Measurements from ENCODE around the gene ATOSB. TPM values are rescaled to one million over a fixed set of nuclear protein-coding genes. Genes with fewer than 3 reads are reported as not detected.

The ATOSB gene
- total RNA-seq, 4 donors from 2014 or later = 0.51 to 14.8 (median 4.1) TPM

DNA sequence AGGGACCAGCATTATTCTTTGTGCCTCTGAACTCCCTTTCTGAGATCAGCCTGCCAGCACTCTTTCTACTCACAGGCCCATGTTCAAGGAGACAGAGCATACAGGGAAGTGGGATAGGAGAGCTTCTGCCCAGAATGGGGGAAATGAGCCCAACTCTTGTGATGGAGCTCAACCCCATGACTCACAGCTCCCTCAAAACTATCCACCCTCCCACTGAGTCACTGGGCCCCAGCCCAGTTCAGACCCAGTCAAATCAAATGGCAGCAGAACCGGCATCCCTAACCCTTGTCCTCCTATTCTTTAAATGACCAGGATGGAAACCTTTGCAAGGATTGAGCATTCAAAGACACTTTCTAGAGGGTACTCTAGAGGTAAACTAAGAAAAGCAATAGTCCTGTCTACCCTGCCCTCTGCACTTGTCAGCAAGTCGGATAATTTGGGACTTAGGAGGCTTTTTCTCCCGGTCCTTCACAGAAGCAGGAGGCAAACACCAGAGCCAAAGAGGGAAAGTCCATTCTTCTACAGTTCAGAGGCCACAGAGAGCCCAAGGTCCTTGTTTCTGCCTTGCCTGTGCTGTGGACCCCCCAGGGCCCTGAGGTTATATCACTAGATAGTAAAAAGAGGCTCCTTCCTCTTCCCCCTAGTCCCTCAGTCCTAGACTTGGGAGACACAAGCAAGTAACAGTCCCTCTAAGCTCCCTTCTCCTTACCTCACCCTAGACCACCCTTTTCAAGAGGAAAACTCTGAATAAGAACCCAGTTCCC lies 3.2 kb downstream of the ATOSB start:
- no peaks in the 10 kb centered on the region for H3K36me3 ChIP-seq
- peaks cover 0 to 10% of the 10 kb centered on the region in 2 donors for H3K4me1 ChIP-seq
- H3K27ac ChIP-seq = peak overlapping the region; percentile 87 to 88
- H3K9me3 ChIP-seq = no peaks in the 10 kb centered on the region
- no peak for DNase-seq
- H3K27me3 ChIP-seq = no peaks in the 10 kb centered on the region
- intact Hi-C loops (cut with DNase I; ENCODE audit: low total_unique reads) = loop anchor here (10.0 kb wide), 1 partner anchor 702 kb away; the partner anchor contains the start of genes HINT2 and SPAG8
- no peak overlapping the region for H3K4me3 ChIP-seq
- no peak for TF ChIP-seq POLR2A (IDR thresholded peaks at IDR 0.05)
- TF ChIP-seq, protein P1, sequence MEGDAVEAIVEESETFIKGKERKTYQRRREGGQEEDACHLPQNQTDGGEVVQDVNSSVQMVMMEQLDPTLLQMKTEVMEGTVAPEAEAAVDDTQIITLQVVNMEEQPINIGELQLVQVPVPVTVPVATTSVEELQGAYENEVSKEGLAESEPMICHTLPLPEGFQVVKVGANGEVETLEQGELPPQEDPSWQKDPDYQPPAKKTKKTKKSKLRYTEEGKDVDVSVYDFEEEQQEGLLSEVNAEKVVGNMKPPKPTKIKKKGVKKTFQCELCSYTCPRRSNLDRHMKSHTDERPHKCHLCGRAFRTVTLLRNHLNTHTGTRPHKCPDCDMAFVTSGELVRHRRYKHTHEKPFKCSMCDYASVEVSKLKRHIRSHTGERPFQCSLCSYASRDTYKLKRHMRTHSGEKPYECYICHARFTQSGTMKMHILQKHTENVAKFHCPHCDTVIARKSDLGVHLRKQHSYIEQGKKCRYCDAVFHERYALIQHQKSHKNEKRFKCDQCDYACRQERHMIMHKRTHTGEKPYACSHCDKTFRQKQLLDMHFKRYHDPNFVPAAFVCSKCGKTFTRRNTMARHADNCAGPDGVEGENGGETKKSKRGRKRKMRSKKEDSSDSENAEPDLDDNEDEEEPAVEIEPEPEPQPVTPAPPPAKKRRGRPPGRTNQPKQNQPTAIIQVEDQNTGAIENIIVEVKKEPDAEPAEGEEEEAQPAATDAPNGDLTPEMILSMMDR (IDR thresholded peaks at IDR 0.05) = no peak

DNA sequence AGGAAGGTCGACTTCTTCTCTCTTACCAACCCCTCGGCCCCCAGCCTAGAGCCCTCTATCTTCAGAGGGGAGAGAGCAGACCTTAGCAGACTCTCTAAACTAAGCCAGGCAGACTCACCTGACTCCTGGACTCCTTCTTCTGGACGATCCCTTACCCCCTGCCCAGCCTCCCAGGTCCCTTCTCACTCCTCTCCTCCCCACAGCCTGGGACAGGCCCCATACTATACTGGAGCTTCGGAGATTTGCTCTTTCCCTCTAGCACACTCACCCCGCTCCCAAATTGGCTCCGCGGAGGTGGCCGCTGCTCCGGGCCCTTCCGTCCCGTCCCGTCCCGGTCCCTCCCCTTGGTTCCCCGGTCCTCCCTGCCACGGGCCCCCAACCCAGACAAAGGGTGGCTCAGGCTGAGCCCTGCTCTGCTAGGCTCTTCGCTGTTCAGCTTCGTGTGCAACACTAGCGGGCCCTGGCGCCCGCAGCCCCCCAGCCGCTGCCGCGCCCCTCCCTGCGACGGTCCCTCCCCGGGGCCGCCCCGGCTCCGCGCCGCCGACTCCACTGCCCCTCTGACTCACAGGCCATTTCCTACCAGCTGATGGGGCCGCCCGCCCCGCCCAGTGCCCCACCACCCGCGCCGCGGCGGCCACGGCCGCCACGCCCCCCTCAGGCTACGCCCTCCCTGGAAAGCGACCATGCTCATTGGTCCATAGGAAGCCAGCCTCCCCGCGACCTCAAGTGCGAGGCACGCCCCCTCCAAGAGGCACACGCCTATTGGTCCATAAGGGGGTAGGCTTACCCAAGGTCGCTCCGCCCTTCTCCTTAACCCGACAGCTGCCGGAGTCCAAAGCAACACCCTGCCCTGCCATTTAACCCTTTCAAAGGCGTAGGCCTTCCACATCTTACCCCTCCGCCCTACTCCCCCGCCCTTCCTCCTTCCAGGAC lies 4.4 kb downstream of the ATOSB start:
- H3K4me3 ChIP-seq = peak overlapping the region; percentile 61 to 79
- intact Hi-C loops (cut with DNase I; ENCODE audit: low total_unique reads) = loop anchor here (10.0 kb wide), 1 partner anchor 704 kb away; the partner anchor contains the start of genes HINT2 and SPAG8
- peak overlapping the region; percentile 87 to 89 for H3K27ac ChIP-seq
- H3K4me1 ChIP-seq = peaks cover 0 to 10% of the 10 kb centered on the region in 2 donors
- H3K9me3 ChIP-seq = no peaks in the 10 kb centered on the region
- no peaks in the 10 kb centered on the region for H3K27me3 ChIP-seq
- H3K36me3 ChIP-seq = no peaks in the 10 kb centered on the region
- DNase-seq = peak; percentile 98
- TF ChIP-seq POLR2A (IDR thresholded peaks at IDR 0.05) = peak; percentile 62 to 67
- TF ChIP-seq, protein P1 (IDR thresholded peaks at IDR 0.05) = peak in 1 of 4 experiments; percentile 3

DNA sequence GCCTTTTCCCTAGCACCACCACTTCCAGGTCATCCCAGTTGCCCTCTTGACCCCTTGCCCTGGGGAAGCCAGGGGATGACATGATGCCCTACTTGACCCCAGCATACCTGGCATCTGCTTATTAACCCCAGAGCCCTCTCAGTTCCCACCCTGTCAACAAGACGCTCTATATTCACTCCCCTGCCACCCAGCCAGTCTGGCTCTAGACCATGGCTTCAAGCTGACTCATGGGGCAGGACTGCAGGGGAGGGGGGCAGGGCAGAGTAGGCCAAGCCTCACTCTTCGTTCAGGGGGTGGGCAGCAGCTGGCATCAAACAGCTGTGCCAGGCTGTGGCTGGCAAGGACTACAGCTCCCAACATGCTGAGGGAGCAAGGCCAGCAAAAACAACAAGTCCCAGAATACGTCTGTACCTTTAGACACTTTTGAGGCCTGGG lies 5.3 kb downstream of the ATOSB start:
- no peak for DNase-seq
- no peaks in the 10 kb centered on the region for H3K27me3 ChIP-seq

DNA sequence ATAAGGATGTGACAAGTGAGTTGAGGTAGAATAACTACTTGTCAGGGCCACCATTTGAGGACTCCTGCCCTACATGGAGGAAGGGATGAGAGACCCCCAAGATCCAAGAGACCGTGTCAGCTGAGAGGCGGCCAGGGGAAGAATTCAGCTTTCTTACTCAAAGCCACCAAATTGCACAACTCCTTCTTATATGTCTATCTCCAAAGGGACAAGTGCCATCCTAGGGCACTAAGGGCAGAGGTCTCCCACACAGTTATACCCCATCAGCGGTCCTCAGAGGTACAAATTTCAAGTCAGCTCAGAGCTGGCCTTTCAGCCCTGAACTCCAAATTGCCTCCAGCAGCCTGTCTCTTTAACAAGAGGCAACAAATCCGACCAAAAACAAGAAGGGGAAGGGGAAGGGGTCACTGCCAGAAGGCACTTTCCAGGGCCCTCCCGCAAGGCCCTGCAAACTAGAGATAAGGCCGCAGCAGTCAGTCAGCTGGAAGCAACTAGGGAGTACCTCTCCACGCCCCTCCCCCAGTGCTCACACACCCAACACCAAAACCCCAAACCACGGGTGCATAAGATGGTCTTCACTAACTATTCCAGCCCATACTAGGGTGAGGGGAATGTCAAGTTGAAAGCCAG lies 6.6 kb downstream of the ATOSB start:
- Histone ChIP-seq H3K27me3 (no peaks in the 10 kb centered on the region), H3K4me3 (no peak overlapping the region), H3K27ac (no peak overlapping the region), H3K9me3 (no peaks in the 10 kb centered on the region), H3K4me1 (peaks cover 0 to 10% of the 10 kb centered on the region in 2 donors), H3K36me3 (no peaks in the 10 kb centered on the region)
- TF ChIP-seq, protein P1 (IDR thresholded peaks at IDR 0.05) = no peak
- TF ChIP-seq POLR2A (IDR thresholded peaks at IDR 0.05) = no peak
- DNase-seq = no peak
- intact Hi-C loops (cut with DNase I; ENCODE audit: low total_unique reads) = no loop called here

More for the DNA sequence above, 5.3 kb downstream of the ATOSB start:
- intact Hi-C loops (cut with DNase I; ENCODE audit: low total_unique reads) = loop anchor here (10.0 kb wide), 1 partner anchor 704 kb away; the partner anchor contains the start of genes HINT2 and SPAG8
- Histone ChIP-seq H3K27ac (peak overlapping the region; percentile 85 to 89), H3K4me3 (peak overlapping the region in 1 of 2 donors; percentile 61), H3K9me3 (no peaks in the 10 kb centered on the region), H3K4me1 (peaks cover 0 to 10% of the 10 kb centered on the region in 2 donors), H3K36me3 (no peaks in the 10 kb centered on the region)
- no peak for TF ChIP-seq POLR2A (IDR thresholded peaks at IDR 0.05)
- TF ChIP-seq, protein P1 (IDR thresholded peaks at IDR 0.05) = no peak
